HCT116 (cell line): ENCODE results near the gene OST4. TPM values are rescaled to one million over a fixed set of nuclear protein-coding genes. Genes with fewer than 3 reads are reported as not detected.

Source experiments
- ATAC-seq: fragments of 200-7000 bp; cut with Tn5 transposase; 2 replicates; pipeline ENCODE4 v1.9.1; 2020; ENCODE audit warnings: mild to moderate bottlenecking, moderate library complexity
- BruUV-seq: library from RNA; stranded (reverse); fragments of 400-500 nt; replicated peaks from 2 replicates; lab custom pipeline; 2021; lab: Mats Ljungman, UMichigan
- CTCF ChIA-PET: fragments of 300-600 bp; sonication (Branson Sonifier 250); formaldehyde crosslinking; loops from one replicate; lab custom pipeline; 2021; ENCODE audit warnings: antibody characterized with exemption; lab: Charles Lee
- POLR2A ChIA-PET: fragments of 300-600, 350-600 bp; sonication (Branson Sonifier 250); formaldehyde crosslinking; loops from one replicate; lab custom pipeline; 2021; ENCODE audit warnings: antibody characterized with exemption; lab: Charles Lee
- RAD21 ChIA-PET, 2 experiments: fragments of 300-600 bp; sonication (Branson Sonifier 250); formaldehyde crosslinking; loops; one replicate each; lab custom pipeline; 2023; ENCODE audit warnings: low total read pairs in 2 of 2; ENCODE audit not compliant: uncharacterized antibody in 2 of 2, unreplicated experiment in 2 of 2, low non-redundant PET in 1 of 2; lab: Charles Lee
- DNase-seq: peaks from one replicate; pipeline ENCODE4 v3.0.0-alpha.2; 2010; ENCODE audit warnings: low read depth, low spot score
- H2AFZ ChIP-seq: fragments of 200-600 bp; shearing (Covaris generic), sonication (generic); 2 replicates; pipeline ENCODE4 v1.6.1; 2017; ENCODE audit warnings: low read depth, mixed run types, mixed read lengths, antibody characterized with exemption, low read length; ENCODE audit not compliant: poor library complexity, severe bottlenecking
- H3K27ac ChIP-seq: 2 replicates; pipeline ENCODE4 v1.5.1; 2012; ENCODE audit warnings: low read depth, low read length
- H3K27me3 ChIP-seq: fragments of 200-600 bp; sonication (generic); 2 replicates; pipeline ENCODE4 v1.6.1; 2016; ENCODE audit warnings: mixed run types, low read length, mixed read lengths; ENCODE audit not compliant: insufficient read depth
- H3K36me3 ChIP-seq, 2 experiments: fragments of 200-500 bp in 1 of 2; fragments of 200-600 bp in 1 of 2; sonication (Bioruptor generic) in 1 of 2; sonication (generic) in 1 of 2; 2 replicates each; pipeline versions ENCODE4 v1.5.1 to v1.6.1; 2014 to 2016; ENCODE audit warnings: low read length in 2 of 2, inconsistent platforms in 1 of 2, mixed read lengths in 1 of 2, mixed run types in 1 of 2; ENCODE audit not compliant: insufficient read depth in 2 of 2, control insufficient read depth in 1 of 2
- H3K4me1 ChIP-seq, 2 experiments: fragments of 200-600 bp in 1 of 2; sonication (generic) in 1 of 2; 2 replicates each; pipeline versions ENCODE4 v1.5.1 to v1.6.1; 2012 to 2017; ENCODE audit warnings: low read length in 2 of 2, inconsistent platforms in 1 of 2, mild to moderate bottlenecking in 1 of 2, mixed read lengths in 1 of 2, mixed run types in 1 of 2, moderate library complexity in 1 of 2; ENCODE audit not compliant: insufficient read depth in 2 of 2, control insufficient read depth in 1 of 2
- H3K4me2 ChIP-seq: fragments of 200-600 bp; sonication (generic); 2 replicates; pipeline ENCODE4 v1.6.1; 2017; ENCODE audit warnings: mixed run types, low read length, mixed read lengths
- H3K4me3 ChIP-seq, 2 experiments: fragments of 200-600 bp in 1 of 2; sonication (generic) in 1 of 2; replicated peaks in 1 of 2; 2 replicates each; pipeline ENCODE4 v1.5.1; 2011 to 2016; ENCODE audit warnings: low read length in 2 of 2, control low read depth in 1 of 2, low read depth in 1 of 2, mild to moderate bottlenecking in 1 of 2, mixed read lengths in 1 of 2, mixed run types in 1 of 2
- H3K79me2 ChIP-seq: fragments of 200-600 bp; sonication (generic); 2 replicates; pipeline ENCODE4 v1.6.1; 2017; ENCODE audit warnings: mild to moderate bottlenecking, mixed run types, low read length, moderate library complexity, mixed read lengths; ENCODE audit not compliant: insufficient read depth
- H3K9ac ChIP-seq: fragments of 200-600 bp; sonication (generic); 2 replicates; pipeline ENCODE4 v1.6.1; 2016; ENCODE audit warnings: low read length, mixed read lengths
- H3K9me2 ChIP-seq: fragments of 200-600 bp; sonication (generic), shearing (Covaris generic); 2 replicates; pipeline ENCODE4 v1.6.1; 2017; ENCODE audit warnings: mixed run types, mild to moderate bottlenecking, moderate library complexity; ENCODE audit not compliant: insufficient read depth
- H3K9me3 ChIP-seq, 2 experiments: fragments of 200-500 bp in 1 of 2; fragments of 200-600 bp in 1 of 2; sonication (Bioruptor generic) in 1 of 2; sonication (generic) in 1 of 2; 2 replicates each; pipeline ENCODE4 v1.6.1; 2014 to 2017; ENCODE audit warnings: low read length in 2 of 2, mixed read lengths in 2 of 2, inconsistent platforms in 1 of 2, low read depth in 1 of 2, mild to moderate bottlenecking in 1 of 2, mixed run types in 1 of 2, moderate library complexity in 1 of 2; ENCODE audit not compliant: control insufficient read depth in 1 of 2, insufficient read depth in 1 of 2
- H4K20me1 ChIP-seq: fragments of 200-600 bp; sonication (generic), shearing (Covaris generic); 2 replicates; pipeline ENCODE4 v1.6.1; 2017; ENCODE audit warnings: mixed run types, mild to moderate bottlenecking, moderate library complexity; ENCODE audit not compliant: insufficient read depth
- CBX3 ChIP-seq: IDR thresholded peaks from 2 replicates; pipeline ENCODE4 v1.6.1; 2012; ENCODE audit warnings: low read depth
- EGR1 ChIP-seq: IDR thresholded peaks from 2 replicates; pipeline ENCODE4 v1.6.1; 2012; ENCODE audit warnings: low read depth
- EZH2 ChIP-seq: fragments of 200-600 bp; sonication (generic); IDR thresholded peaks from 2 replicates; pipeline ENCODE4 v1.6.1; 2017; ENCODE audit warnings: antibody characterized with exemption, mixed run types
- JUND ChIP-seq: IDR thresholded peaks from 2 replicates; pipeline ENCODE4 v1.6.1; 2012
- SP1 ChIP-seq: IDR thresholded peaks from 2 replicates; pipeline ENCODE4 v1.6.1; 2012; ENCODE audit warnings: low read depth
- ZFX ChIP-seq: fragments of 450-650 bp; IDR thresholded peaks from 2 replicates; pipeline ENCODE4 v1.6.1; 2017
- intact Hi-C: fragments of 100-400 bp; cut with micrococcal nuclease; formaldehyde crosslinking; loops from 2 replicates; pipeline ENCODE4 v1.10.0; 2022
- total RNA-seq: library from RNA; stranded (reverse); gene quantifications from one replicate; pipeline ENCODE4 v1.2.1, GENCODE V29; 2021; ENCODE audit not compliant: unreplicated experiment
- TF ChIP-seq, protein P1 (sequence below): IDR thresholded peaks from 2 replicates; pipeline ENCODE4 v1.6.1; 2012
- TF ChIP-seq, protein P2 (sequence below), 3 experiments: fragments of 200-600 bp in 1 of 3; sonication (generic) in 1 of 3; IDR thresholded peaks in 2 of 3; conservative IDR thresholded peaks in 1 of 3; 2 replicates each; pipeline ENCODE4 v1.5.1; 2012 to 2017; ENCODE audit warnings: low read depth in 2 of 3, low read length in 2 of 3, antibody characterized with exemption in 1 of 3, borderline replicate concordance in 1 of 3, control low read depth in 1 of 3, mild to moderate bottlenecking in 1 of 3, mixed read lengths in 1 of 3, mixed run types in 1 of 3, moderate library complexity in 1 of 3; ENCODE audit not compliant: insufficient read depth in 1 of 3
- TF ChIP-seq, protein P3 (sequence below): IDR thresholded peaks from 2 replicates; pipeline ENCODE4 v1.6.1; 2012; ENCODE audit warnings: low read depth

The OST4 gene
- total RNA-seq, 1 experiment from 2014 or later, result 187 TPM

DNA sequence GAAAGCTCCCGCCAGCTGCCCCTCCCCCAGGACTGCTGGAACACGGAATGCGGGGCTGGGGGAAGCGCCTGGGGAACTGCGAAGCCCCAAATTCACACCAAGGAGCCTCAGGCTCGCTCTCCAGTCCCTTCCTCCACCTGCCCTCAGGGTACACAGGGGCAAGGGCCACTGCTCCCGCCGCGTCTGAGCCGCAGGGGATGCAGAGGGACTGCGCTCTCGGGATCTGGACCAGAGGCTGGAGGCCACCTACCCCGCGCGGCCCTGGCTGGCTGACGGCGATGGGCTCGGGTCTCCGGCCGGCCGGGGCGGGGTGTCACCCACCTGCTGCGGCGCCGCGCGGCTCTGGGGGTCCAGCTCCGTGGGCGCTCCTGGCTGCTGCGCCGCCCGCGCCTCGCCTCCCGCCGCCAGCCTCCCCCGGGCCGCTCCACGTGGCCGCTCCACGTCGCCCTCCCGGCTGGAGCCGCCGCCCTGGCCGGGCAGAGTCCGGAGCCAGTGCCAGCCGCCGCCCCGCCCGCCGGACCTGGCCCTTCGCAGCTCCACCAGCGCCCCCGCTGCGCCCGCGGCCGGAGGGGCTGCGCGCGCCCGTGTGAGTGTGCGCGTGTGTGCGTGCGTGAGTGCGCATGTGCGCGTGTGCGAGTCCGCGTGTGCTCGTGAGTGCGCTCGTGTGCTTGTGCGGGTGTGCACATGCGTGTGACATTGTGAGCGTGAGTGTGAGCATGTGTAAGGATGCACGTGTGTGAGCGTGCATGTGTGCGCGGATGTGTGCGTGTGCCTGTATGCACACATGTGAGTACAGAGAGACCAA, 47.3 kb upstream of the OST4 start, which contains the start of gene CGREF1:
CGREF1 (minus strand) TSS at position 604 of the 805 bp plus-strand sequence. CDS start 14,762 bp downstream, outside the sequence.
- CTCF ChIA-PET, result no interaction called here
- TF ChIP-seq, protein P1, sequence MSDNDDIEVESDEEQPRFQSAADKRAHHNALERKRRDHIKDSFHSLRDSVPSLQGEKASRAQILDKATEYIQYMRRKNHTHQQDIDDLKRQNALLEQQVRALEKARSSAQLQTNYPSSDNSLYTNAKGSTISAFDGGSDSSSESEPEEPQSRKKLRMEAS, result peak; percentile 73
- TF ChIP-seq, protein P2, sequence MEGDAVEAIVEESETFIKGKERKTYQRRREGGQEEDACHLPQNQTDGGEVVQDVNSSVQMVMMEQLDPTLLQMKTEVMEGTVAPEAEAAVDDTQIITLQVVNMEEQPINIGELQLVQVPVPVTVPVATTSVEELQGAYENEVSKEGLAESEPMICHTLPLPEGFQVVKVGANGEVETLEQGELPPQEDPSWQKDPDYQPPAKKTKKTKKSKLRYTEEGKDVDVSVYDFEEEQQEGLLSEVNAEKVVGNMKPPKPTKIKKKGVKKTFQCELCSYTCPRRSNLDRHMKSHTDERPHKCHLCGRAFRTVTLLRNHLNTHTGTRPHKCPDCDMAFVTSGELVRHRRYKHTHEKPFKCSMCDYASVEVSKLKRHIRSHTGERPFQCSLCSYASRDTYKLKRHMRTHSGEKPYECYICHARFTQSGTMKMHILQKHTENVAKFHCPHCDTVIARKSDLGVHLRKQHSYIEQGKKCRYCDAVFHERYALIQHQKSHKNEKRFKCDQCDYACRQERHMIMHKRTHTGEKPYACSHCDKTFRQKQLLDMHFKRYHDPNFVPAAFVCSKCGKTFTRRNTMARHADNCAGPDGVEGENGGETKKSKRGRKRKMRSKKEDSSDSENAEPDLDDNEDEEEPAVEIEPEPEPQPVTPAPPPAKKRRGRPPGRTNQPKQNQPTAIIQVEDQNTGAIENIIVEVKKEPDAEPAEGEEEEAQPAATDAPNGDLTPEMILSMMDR (IDR thresholded peaks at IDR 0.05 in 2 of 3, conservative IDR thresholded peaks at IDR 0.05 in 1 of 3; ENCODE audit: borderline replicate concordance in 1 of 3, insufficient read depth in 1 of 3, low read depth in 2 of 3, low read length in 2 of 3), result no peak
- Histone ChIP-seq H3K4me2 (peak within 1 kb of the TSS; percentile 76), H4K20me1 (no peaks in the 10 kb centered on the region), H3K79me2 (no peaks in the 10 kb centered on the region), H3K36me3 (no peaks in the 10 kb centered on the region), H3K9me2 (no peaks in the 10 kb centered on the region), H3K4me1 (peaks cover 0 to 17% of the 10 kb centered on the region in 2 experiments; a peak in 3 of 4 replicates), H2AFZ (no peak within 1 kb of the TSS), H3K4me3 (peak within 1 kb of the TSS; percentile 40 to 53), H3K9ac (peak within 1 kb of the TSS; percentile 56), H3K27ac (peak within 1 kb of the TSS; percentile 41; the same call in 1 of the 2 replicates), H3K27me3 (no peaks in the 10 kb centered on the region), H3K9me3 (no peaks in the 10 kb centered on the region)
- intact Hi-C loops, result no loop called here
- POLR2A ChIA-PET, result no interaction called here
- ATAC-seq (peak; percentile 64), DNase-seq (no peak)
- no TSS peak for BruUV-seq
- RAD21 ChIA-PET, result no interaction called here

DNA sequence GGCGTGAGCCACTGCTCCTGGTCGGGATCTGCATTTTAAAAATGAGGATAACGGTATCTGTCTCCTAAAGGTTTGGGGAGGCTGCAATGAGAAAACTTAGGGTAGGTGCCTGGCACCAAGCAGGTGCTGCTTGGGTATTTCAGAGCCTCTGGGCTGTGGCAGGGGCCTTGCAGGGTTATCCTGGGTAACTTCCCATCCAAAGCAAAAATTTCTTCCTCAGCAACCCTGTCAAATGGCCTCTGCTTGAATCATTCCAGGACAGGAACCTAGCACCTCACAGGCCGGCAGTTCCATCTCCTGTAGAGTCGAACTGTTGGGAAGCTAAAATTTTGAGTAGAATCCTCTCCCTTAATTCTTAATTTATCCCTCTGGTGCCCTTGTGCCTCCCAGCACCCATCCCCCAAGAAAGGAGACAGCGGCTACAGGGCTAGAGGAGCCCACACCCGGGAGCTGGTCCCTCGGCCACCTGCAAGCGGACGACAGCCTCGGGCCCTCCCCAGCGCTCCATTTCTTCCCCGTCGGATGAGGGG, 46.6 kb upstream of the OST4 start:
- H3K4me3 ChIP-seq, result peak overlapping the region; percentile 40 to 53
- intact Hi-C loops, result no loop called here
- no peak for DNase-seq
- H4K20me1 ChIP-seq, result no peaks in the 10 kb centered on the region
- H3K79me2 ChIP-seq, result no peaks in the 10 kb centered on the region
- no peak overlapping the region for H2AFZ ChIP-seq
- peak; percentile 28 for ATAC-seq
- H3K36me3 ChIP-seq, result no peaks in the 10 kb centered on the region
- H3K4me2 ChIP-seq, result peak overlapping the region; percentile 76
- ChIA-PET POLR2A (no interaction called here), RAD21 (no interaction called here), CTCF (no interaction called here)
- BruUV-seq, result no TSS peak
- no peaks in the 10 kb centered on the region for H3K9me2 ChIP-seq
- peak overlapping the region; percentile 41; the same call in 1 of the 2 replicates for H3K27ac ChIP-seq
- peak overlapping the region; percentile 56 for H3K9ac ChIP-seq
- peaks cover 0 to 17% of the 10 kb centered on the region in 2 experiments; a peak in 3 of 4 replicates for H3K4me1 ChIP-seq
- no peaks in the 10 kb centered on the region for H3K9me3 ChIP-seq
- no peaks in the 10 kb centered on the region for H3K27me3 ChIP-seq
- TF ChIP-seq EGR1 (no peak), ZFX (no peak), JUND (no peak), SP1 (no peak), EZH2 (no peak), CBX3 (no peak)
- TF ChIP-seq, protein P2 (IDR thresholded peaks at IDR 0.05 in 2 of 3, conservative IDR thresholded peaks at IDR 0.05 in 1 of 3; ENCODE audit: borderline replicate concordance in 1 of 3, insufficient read depth in 1 of 3, low read depth in 2 of 3, low read length in 2 of 3), result no peak
- TF ChIP-seq, protein P3, sequence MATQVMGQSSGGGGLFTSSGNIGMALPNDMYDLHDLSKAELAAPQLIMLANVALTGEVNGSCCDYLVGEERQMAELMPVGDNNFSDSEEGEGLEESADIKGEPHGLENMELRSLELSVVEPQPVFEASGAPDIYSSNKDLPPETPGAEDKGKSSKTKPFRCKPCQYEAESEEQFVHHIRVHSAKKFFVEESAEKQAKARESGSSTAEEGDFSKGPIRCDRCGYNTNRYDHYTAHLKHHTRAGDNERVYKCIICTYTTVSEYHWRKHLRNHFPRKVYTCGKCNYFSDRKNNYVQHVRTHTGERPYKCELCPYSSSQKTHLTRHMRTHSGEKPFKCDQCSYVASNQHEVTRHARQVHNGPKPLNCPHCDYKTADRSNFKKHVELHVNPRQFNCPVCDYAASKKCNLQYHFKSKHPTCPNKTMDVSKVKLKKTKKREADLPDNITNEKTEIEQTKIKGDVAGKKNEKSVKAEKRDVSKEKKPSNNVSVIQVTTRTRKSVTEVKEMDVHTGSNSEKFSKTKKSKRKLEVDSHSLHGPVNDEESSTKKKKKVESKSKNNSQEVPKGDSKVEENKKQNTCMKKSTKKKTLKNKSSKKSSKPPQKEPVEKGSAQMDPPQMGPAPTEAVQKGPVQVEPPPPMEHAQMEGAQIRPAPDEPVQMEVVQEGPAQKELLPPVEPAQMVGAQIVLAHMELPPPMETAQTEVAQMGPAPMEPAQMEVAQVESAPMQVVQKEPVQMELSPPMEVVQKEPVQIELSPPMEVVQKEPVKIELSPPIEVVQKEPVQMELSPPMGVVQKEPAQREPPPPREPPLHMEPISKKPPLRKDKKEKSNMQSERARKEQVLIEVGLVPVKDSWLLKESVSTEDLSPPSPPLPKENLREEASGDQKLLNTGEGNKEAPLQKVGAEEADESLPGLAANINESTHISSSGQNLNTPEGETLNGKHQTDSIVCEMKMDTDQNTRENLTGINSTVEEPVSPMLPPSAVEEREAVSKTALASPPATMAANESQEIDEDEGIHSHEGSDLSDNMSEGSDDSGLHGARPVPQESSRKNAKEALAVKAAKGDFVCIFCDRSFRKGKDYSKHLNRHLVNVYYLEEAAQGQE, result no peak
